Uterus (tissue), 2 donors: ENCODE results near the gene KRT28.

ENCODE experiments used
- POLR2A ChIP-seq, 2 donors: fragments of 450-650 bp; IDR thresholded peaks; one replicate each; pipeline ENCODE4 v1.6.1; 2016; ENCODE audit warnings: antibody characterized with exemption in 2 of 2, mild to moderate bottlenecking in 1 of 2, moderate library complexity in 1 of 2
- TF ChIP-seq, protein P1 (sequence below), 4 experiments: fragments of 200-600 bp in 2 of 4; fragments of 450-650 bp in 2 of 4; sonication (generic) in 2 of 4; IDR thresholded peaks; one replicate each; pipeline ENCODE4 v1.5.1; 2016 to 2019; ENCODE audit warnings: antibody characterized with exemption in 4 of 4, mild to moderate bottlenecking in 2 of 4, moderate library complexity in 1 of 4

DNA sequence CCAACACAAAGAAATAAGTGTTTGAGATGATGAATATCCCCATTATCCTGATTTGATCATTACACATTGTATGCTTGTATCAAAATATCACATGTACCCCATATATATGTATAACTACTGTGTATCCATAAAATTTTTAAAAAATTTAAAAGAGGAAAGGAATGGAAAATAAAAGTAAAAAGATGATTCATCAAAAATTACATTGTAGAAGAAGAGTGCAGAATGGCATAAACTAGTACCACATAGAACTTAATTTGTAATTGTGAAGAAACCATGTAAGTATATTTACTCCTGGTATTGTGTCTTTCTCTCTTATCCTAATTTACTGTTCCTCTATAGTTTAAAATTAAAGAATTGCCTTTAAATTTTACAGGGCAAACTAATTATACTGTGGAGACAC, 34.1 kb upstream of the KRT28 start:
- TF ChIP-seq POLR2A (IDR thresholded peaks at IDR 0.05) = no peak
- TF ChIP-seq, protein P1, sequence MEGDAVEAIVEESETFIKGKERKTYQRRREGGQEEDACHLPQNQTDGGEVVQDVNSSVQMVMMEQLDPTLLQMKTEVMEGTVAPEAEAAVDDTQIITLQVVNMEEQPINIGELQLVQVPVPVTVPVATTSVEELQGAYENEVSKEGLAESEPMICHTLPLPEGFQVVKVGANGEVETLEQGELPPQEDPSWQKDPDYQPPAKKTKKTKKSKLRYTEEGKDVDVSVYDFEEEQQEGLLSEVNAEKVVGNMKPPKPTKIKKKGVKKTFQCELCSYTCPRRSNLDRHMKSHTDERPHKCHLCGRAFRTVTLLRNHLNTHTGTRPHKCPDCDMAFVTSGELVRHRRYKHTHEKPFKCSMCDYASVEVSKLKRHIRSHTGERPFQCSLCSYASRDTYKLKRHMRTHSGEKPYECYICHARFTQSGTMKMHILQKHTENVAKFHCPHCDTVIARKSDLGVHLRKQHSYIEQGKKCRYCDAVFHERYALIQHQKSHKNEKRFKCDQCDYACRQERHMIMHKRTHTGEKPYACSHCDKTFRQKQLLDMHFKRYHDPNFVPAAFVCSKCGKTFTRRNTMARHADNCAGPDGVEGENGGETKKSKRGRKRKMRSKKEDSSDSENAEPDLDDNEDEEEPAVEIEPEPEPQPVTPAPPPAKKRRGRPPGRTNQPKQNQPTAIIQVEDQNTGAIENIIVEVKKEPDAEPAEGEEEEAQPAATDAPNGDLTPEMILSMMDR (IDR thresholded peaks at IDR 0.05) = no peak
